ENCODE measurements around the gene IGFL4. TPM values are rescaled to one million over a fixed set of nuclear protein-coding genes. Genes with fewer than 3 reads are reported as not detected.

Gene IGFL4
- total RNA-seq, 1 donor from 2014 or later, result not detected

- intact Hi-C loops (cut with micrococcal nuclease), result no loop called here
Observed at GRCh38 chr19:46022061-46022430, 18.8 kb downstream of the IGFL4 start.

- intact Hi-C loops (cut with micrococcal nuclease), result no loop called here
Observed at GRCh38 chr19:46021531-46022041, 19.2 kb downstream of the IGFL4 start.

GRCh38 chr19:46020819-46021125, 20.0 kb downstream of the IGFL4 start:
- intact Hi-C loops (cut with micrococcal nuclease), result no loop called here

- intact Hi-C loops (cut with micrococcal nuclease), result loop anchor here (5.0 kb wide), 2 partner anchors 92 to 202 kb away; partner anchors contain the start of gene RSPH6A
Observed at GRCh38 chr19:46019270-46019669, 21.5 kb downstream of the IGFL4 start.

- intact Hi-C loops (cut with micrococcal nuclease), result loop anchor here (5.0 kb wide), 2 partner anchors 91 to 201 kb away; partner anchors contain the start of gene RSPH6A
Observed at GRCh38 chr19:46018729-46019251, 22.0 kb downstream of the IGFL4 start.

- intact Hi-C loops (cut with micrococcal nuclease), result loop anchor here (2.0 to 5.0 kb wide), 3 partner anchors 91 to 247 kb away; partner anchors contain the start of gene RSPH6A
Observed at GRCh38 chr19:46017874-46018675, 22.7 kb downstream of the IGFL4 start.

- intact Hi-C loops (cut with micrococcal nuclease), result loop anchor here (2.0 to 5.0 kb wide), 3 partner anchors 90 to 246 kb away; partner anchors contain the start of gene RSPH6A
Observed at GRCh38 chr19:46017095-46017429, 23.7 kb downstream of the IGFL4 start.

GRCh38 chr19:46016426-46017094, 24.2 kb downstream of the IGFL4 start:
- intact Hi-C loops (cut with micrococcal nuclease), result loop anchor here (1.0 to 5.0 kb wide), 4 partner anchors 21 to 246 kb away; partner anchors contain the start of genes CCDC61 and RSPH6A

GRCh38 chr19:46015687-46016425, 24.9 kb downstream of the IGFL4 start:
- intact Hi-C loops (cut with micrococcal nuclease), result loop anchor here (1.0 to 5.0 kb wide), 4 partner anchors 21 to 245 kb away; partner anchors contain the start of genes CCDC61 and RSPH6A

GRCh38 chr19:46014941-46015686, 25.7 kb downstream of the IGFL4 start:
- intact Hi-C loops (cut with micrococcal nuclease), result loop anchor here (5.0 kb wide), 2 partner anchors 88 to 198 kb away; partner anchors contain the start of gene RSPH6A

GRCh38 chr19:46014534-46014933, 26.3 kb downstream of the IGFL4 start:
- intact Hi-C loops (cut with micrococcal nuclease), result no loop called here

GRCh38 chr19:46009530-46010510, 31.0 kb downstream of the IGFL4 start:
- intact Hi-C loops (cut with micrococcal nuclease), result no loop called here

- intact Hi-C loops (cut with micrococcal nuclease), result no loop called here
Observed at GRCh38 chr19:46006411-46006810, 34.4 kb downstream of the IGFL4 start.

GRCh38 chr19:46002678-46003275, 38.0 kb downstream of the IGFL4 start:
- intact Hi-C loops (cut with micrococcal nuclease), result no loop called here

- intact Hi-C loops (cut with micrococcal nuclease), result no loop called here
Observed at GRCh38 chr19:46000491-46001246, 40.1 kb downstream of the IGFL4 start.

GRCh38 chr19:45999653-46000121, 41.1 kb downstream of the IGFL4 start:
- intact Hi-C loops (cut with micrococcal nuclease), result loop anchor here (5.0 kb wide), 1 partner anchor 72 kb away; no protein-coding TSS in a partner anchor

- intact Hi-C loops (cut with micrococcal nuclease), result loop anchor here (5.0 kb wide), 1 partner anchor 72 kb away; no protein-coding TSS in a partner anchor
Observed at GRCh38 chr19:45998834-45999233, 42.0 kb downstream of the IGFL4 start.

GRCh38 chr19:45996933-45997332, 43.9 kb downstream of the IGFL4 start:
- intact Hi-C loops (cut with micrococcal nuclease), result loop anchor here (5.0 kb wide), 1 partner anchor 70 kb away; no protein-coding TSS in a partner anchor
